NB4 (cell line): ENCODE results near the gene HOMER3.

Experiments
- POLR2A ChIP-seq: IDR thresholded peaks from 2 replicates; pipeline ENCODE4 v1.6.1; 2011; ENCODE audit warnings: mild to moderate bottlenecking; ENCODE audit not compliant: insufficient read length; ENCODE audit errors: extremely low read depth
- TF ChIP-seq, protein P1 (sequence below): IDR thresholded peaks from one replicate; pipeline ENCODE4 v1.5.1; 2012; ENCODE audit warnings: low read depth, low read length

DNA sequence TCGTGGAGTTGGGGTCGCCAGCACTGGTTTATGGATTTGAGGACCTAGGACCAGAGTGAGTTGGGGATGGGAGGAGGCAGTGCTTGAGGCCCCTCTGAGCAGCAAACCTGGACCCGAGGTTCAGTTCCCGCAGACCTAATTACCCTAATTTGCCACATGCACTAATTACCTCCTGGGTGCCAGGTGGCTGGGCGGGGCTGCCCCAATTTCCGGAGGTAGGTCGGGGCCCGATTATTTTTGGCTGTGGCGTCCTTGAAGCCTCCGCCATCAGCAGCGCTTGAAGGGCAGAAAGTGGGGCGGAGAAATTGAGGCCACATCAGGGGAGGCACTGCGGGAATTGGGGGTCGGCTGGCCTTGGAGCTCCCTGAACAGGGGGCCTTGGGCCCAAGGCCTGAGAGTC, 5.9 kb upstream of the HOMER3 start:
- TF ChIP-seq, protein P1, sequence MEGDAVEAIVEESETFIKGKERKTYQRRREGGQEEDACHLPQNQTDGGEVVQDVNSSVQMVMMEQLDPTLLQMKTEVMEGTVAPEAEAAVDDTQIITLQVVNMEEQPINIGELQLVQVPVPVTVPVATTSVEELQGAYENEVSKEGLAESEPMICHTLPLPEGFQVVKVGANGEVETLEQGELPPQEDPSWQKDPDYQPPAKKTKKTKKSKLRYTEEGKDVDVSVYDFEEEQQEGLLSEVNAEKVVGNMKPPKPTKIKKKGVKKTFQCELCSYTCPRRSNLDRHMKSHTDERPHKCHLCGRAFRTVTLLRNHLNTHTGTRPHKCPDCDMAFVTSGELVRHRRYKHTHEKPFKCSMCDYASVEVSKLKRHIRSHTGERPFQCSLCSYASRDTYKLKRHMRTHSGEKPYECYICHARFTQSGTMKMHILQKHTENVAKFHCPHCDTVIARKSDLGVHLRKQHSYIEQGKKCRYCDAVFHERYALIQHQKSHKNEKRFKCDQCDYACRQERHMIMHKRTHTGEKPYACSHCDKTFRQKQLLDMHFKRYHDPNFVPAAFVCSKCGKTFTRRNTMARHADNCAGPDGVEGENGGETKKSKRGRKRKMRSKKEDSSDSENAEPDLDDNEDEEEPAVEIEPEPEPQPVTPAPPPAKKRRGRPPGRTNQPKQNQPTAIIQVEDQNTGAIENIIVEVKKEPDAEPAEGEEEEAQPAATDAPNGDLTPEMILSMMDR = no peak
- no peak for TF ChIP-seq POLR2A
